GM12873 (cell line): ENCODE data around the gene LIAS.

Experiments
- TF ChIP-seq, protein P1 (sequence below): IDR thresholded peaks from 2 replicates; pipeline ENCODE4 v1.5.1; 2012; ENCODE audit warnings: low read depth, mild to moderate bottlenecking, moderate library complexity, low read length, control low read depth; ENCODE audit not compliant: insufficient read depth; ENCODE audit errors: missing control alignments

The LIAS gene

DNA sequence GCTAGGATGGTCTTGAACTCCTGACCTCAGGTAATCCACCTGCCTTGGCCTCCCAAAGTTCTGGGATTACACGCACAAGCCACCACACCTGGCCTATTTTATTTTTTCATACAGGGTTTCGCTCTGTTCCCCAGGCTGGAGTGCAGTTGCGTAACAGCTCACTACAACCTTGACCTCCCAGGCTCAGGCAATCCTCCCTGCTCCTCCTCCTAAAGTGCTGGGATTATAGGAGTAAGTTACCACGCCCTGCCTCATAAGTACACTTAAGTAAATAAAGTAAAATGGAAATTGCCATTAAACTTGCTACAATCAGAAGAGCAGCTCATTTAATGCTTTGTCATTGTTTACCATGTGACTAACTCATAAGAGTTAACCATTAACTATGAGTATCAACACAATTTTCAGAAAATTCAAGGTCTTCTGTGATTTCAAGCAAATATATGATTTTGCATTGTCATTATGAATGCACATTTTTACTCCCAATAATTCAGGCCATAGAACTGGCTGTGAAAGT, 56.1 kb downstream of the LIAS start:
- TF ChIP-seq, protein P1, sequence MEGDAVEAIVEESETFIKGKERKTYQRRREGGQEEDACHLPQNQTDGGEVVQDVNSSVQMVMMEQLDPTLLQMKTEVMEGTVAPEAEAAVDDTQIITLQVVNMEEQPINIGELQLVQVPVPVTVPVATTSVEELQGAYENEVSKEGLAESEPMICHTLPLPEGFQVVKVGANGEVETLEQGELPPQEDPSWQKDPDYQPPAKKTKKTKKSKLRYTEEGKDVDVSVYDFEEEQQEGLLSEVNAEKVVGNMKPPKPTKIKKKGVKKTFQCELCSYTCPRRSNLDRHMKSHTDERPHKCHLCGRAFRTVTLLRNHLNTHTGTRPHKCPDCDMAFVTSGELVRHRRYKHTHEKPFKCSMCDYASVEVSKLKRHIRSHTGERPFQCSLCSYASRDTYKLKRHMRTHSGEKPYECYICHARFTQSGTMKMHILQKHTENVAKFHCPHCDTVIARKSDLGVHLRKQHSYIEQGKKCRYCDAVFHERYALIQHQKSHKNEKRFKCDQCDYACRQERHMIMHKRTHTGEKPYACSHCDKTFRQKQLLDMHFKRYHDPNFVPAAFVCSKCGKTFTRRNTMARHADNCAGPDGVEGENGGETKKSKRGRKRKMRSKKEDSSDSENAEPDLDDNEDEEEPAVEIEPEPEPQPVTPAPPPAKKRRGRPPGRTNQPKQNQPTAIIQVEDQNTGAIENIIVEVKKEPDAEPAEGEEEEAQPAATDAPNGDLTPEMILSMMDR, result no peak

DNA sequence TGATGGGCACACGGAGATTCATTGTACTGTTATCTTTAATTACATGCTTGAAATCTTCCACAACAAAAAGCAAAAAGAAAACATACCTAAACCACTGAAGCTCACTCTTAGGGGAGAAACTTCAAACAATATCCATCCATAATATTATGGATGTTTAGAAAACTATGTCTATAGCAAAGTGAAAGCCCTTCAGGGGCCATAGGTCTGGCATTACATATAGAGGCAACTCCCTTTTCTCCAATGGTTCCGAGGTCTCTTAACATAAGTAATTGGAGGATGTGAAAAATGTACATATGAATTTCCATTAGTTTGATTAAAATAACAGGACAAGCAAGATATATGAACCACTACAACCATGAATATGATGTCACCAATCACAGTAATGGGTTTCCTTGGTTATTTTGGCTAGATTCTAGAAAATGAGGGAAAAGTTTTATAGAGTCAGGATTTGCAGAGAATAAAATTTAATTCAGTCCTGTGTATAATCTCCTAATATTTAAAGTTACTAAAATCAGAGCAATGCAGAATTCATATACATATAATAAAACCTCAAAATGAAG, 57.6 kb downstream of the LIAS start:
- TF ChIP-seq, protein P1, result no peak

DNA sequence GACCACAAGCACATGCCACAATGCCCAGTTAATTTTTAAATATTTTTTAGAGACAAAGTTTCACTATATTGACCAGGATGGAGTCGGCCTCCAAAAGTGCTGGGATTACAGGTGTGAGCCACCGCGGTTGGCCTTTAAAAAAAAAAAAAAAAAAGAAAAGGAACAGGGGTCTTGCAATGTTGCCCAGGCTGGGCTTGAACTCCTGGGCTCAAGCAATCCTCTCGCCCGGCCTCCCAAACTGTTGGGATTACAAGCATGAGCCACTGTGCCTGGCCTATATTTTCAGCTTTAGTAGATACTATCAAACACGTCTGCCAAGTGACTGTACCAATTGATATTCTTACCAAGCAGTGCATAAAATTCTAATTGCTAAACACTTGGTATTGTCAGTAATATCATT, 59.6 kb downstream of the LIAS start:
- TF ChIP-seq, protein P1, result no peak

DNA sequence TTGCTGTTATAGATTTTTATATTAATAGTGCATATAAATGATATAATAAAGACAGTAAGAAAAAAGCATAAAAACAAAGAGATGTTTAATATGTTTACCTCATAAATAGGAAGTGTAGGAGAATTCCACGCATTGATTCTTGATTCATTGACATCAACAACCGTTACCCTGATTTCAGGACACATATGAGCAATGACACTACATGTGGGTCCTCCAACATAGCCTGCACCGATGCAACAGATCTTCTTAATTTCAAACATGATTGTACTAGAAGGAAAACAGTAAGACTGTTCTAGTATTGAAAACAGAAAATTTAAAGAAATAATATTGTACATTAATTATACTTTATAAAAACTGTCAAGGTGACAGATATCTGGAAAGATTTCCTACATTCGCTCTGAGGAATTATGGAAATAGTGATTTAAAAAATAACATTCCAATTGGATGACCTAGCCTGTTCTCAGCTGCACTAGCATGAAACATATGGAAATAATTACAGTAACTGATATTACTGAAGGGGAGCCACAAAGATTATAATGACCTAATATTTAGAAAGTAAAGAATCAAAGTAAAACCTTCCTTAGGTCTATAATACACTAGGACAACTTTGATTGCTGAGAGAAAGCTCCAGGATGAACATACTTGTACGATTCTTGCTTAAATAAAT, 62.5 kb downstream of the LIAS start:
- TF ChIP-seq, protein P1, result no peak

DNA sequence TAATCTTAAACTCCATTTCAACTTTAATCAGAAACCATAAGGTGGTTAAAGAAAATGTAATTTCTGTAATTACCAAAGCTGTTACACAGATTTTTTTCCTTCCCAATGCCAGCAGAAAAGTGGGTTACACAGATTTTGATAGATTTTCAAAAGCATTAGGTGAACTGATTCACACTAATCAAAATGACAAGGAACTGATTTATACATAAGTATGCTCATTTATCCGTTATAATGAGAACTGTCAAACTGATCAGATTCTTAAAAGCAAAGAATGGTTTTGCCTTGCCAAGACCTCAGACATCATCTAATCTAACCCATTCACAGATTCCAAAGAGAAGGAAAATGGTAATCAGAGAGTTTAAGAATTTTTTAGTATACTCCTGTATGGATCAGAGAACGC, 63.2 kb downstream of the LIAS start:
- TF ChIP-seq, protein P1, result no peak

DNA sequence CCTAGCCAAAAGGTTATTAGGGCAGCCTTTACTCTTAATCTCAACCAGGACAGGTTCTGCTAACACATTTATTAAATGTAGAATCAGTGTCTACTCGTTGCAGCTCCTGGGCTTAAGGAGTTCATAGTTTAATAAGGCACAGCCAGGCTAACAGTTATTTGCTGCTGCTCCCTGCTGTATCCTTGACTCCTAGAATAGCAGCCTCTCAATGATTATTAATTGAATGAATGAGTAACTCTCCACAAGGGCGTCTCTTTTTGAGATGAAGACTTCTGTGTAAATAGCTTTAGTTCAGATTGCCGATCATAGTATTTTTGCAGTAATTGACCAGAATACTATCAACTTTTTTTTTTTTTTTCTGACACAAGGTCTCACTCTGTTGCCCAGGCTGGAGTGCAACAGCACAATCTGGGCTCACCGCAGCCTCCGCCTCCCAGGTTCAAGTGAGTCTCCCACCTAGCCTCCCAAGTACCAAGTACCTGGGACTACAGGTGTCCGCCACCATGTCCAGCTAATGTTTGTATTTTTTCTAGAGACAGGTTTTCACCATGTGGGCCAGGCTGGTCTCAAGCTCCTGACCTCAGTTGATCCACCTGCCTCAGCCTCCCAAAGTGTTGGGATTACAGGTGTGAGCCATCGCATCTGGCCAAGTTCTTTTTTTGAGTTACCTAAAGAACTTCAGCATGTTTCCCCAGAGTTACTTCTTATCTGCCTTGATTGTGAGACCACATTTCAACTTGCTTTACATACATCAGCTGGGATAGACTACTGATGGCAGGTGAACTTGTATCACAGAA, 65.5 kb downstream of the LIAS start:
- TF ChIP-seq, protein P1, result no peak
